HG03139 (cell line): ENCODE measurements around the gene MINK1.

Source experiments
- ATAC-seq: cut with Tn5 transposase; IDR thresholded peaks from one replicate; pipeline ENCODE4 v1.9.1; 2021; ENCODE audit not compliant: unreplicated experiment

The MINK1 gene

GRCh38 chr17:4945176-4945943, 112.2 kb downstream of the MINK1 start:
- no peak for ATAC-seq

- ATAC-seq, result no peak
These were observed 112.8 kb downstream of the MINK1 start for GRCh38 chr17:4945944-4946280.

- ATAC-seq, result no peak
These were observed 113.3 kb downstream of the MINK1 start for GRCh38 chr17:4946312-4946976.

- no peak for ATAC-seq
These were observed 113.9 kb downstream of the MINK1 start for GRCh38 chr17:4947010-4947410.
